GM12878 (cell line): ENCODE data around the gene HNRNPLL.

Experiments
- BACH1 ChIP-seq: fragments of 450-650 bp; IDR thresholded peaks from 2 replicates; pipeline ENCODE4 v1.6.1; 2017; ENCODE audit warnings: mild to moderate bottlenecking, borderline replicate concordance
- NFYB ChIP-seq: IDR thresholded peaks from 2 replicates; pipeline ENCODE4 v1.6.1; 2011; ENCODE audit warnings: low read depth, mild to moderate bottlenecking, low read length, improper control_type of control experiment, moderate library complexity; ENCODE audit not compliant: insufficient read depth
- POLR2A ChIP-seq: IDR thresholded peaks from 2 replicates; pipeline ENCODE4 v1.6.1; 2011; ENCODE audit warnings: low read depth, mild to moderate bottlenecking, low read length
- RAD21 ChIP-seq: IDR thresholded peaks from 2 replicates; pipeline ENCODE4 v1.6.1; 2011; ENCODE audit warnings: mild to moderate bottlenecking, low read depth, low read length, moderate library complexity; ENCODE audit not compliant: insufficient read depth
- SIN3A ChIP-seq: IDR thresholded peaks from 2 replicates; pipeline ENCODE4 v1.6.1; 2012; ENCODE audit warnings: low read depth, low read length, improper control_type of control experiment
- SREBF1 ChIP-seq: IDR thresholded peaks from 2 replicates; pipeline ENCODE4 v1.6.1; 2012; ENCODE audit warnings: mild to moderate bottlenecking, low read length
- SRF ChIP-seq, 2 experiments: IDR thresholded peaks; 2 replicates each; pipeline ENCODE4 v1.6.1; 2011; ENCODE audit warnings: low read depth in 2 of 2, low read length in 2 of 2, mild to moderate bottlenecking in 1 of 2, moderate library complexity in 1 of 2
- TAF1 ChIP-seq: IDR thresholded peaks from 2 replicates; pipeline ENCODE4 v1.6.1; 2011; ENCODE audit warnings: mild to moderate bottlenecking, low read depth, low read length, borderline replicate concordance
- TF ChIP-seq, protein P1 (sequence below): fragments of 450-650 bp; IDR thresholded peaks from 2 replicates; pipeline ENCODE4 v1.6.1; 2016; ENCODE audit warnings: mild to moderate bottlenecking, moderate library complexity, borderline replicate concordance
- TF ChIP-seq, protein P2 (sequence below): IDR thresholded peaks from 2 replicates; pipeline ENCODE4 v1.6.1; 2012; ENCODE audit warnings: low read length, inconsistent platforms
- TF ChIP-seq, protein P3 (sequence below), 3 experiments: IDR thresholded peaks in 2 of 3; conservative IDR thresholded peaks in 1 of 3; 2 replicates each; pipeline ENCODE4 v1.5.1; 2011; ENCODE audit warnings: low read depth in 3 of 3, low read length in 3 of 3, mild to moderate bottlenecking in 3 of 3, control low read depth in 2 of 3, moderate library complexity in 2 of 3, inconsistent platforms in 1 of 3, mixed read lengths in 1 of 3; ENCODE audit not compliant: control insufficient read depth in 2 of 3, insufficient read depth in 1 of 3; ENCODE audit errors: extremely low read depth in 1 of 3
- TF ChIP-seq, protein P4 (sequence below): IDR thresholded peaks from 2 replicates; pipeline ENCODE4 v1.6.1; 2011; ENCODE audit warnings: low read depth, low read length, improper control_type of control experiment, borderline replicate concordance

DNA sequence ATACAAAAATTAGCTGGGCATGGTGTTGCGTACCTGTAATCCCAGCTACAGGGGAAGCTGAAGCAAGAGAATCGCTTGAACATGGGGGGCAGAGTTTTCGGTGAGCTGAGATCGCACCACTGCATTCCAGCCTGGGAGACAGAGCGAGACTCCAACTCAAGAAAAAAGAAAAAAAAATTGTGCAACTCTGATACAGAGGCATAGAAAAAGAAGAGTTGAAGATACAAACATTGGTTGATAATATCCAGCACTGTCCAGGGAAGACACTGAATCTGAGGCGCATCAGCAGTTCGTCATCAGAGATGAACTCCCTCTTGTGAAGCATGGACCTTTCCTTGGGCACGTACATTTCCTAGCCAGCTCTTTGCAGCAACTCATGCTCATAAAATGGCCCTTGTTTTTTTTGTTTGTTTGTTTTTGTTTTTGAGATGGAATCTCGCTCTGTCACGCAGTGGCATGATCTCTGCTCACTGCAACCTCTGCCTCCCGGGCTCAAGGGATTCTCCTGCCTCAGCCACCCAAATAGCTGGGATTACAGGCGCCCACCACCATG is 46.5 kb upstream of the HNRNPLL start:
- TF ChIP-seq SREBF1 = no peak
- TF ChIP-seq, protein P1, sequence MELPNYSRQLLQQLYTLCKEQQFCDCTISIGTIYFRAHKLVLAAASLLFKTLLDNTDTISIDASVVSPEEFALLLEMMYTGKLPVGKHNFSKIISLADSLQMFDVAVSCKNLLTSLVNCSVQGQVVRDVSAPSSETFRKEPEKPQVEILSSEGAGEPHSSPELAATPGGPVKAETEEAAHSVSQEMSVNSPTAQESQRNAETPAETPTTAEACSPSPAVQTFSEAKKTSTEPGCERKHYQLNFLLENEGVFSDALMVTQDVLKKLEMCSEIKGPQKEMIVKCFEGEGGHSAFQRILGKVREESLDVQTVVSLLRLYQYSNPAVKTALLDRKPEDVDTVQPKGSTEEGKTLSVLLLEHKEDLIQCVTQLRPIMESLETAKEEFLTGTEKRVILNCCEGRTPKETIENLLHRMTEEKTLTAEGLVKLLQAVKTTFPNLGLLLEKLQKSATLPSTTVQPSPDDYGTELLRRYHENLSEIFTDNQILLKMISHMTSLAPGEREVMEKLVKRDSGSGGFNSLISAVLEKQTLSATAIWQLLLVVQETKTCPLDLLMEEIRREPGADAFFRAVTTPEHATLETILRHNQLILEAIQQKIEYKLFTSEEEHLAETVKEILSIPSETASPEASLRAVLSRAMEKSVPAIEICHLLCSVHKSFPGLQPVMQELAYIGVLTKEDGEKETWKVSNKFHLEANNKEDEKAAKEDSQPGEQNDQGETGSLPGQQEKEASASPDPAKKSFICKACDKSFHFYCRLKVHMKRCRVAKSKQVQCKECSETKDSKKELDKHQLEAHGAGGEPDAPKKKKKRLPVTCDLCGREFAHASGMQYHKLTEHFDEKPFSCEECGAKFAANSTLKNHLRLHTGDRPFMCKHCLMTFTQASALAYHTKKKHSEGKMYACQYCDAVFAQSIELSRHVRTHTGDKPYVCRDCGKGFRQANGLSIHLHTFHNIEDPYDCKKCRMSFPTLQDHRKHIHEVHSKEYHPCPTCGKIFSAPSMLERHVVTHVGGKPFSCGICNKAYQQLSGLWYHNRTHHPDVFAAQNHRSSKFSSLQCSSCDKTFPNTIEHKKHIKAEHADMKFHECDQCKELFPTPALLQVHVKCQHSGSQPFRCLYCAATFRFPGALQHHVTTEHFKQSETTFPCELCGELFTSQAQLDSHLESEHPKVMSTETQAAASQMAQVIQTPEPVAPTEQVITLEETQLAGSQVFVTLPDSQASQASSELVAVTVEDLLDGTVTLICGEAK = no peak
- no peak for TF ChIP-seq SIN3A
- TF ChIP-seq, protein P2, sequence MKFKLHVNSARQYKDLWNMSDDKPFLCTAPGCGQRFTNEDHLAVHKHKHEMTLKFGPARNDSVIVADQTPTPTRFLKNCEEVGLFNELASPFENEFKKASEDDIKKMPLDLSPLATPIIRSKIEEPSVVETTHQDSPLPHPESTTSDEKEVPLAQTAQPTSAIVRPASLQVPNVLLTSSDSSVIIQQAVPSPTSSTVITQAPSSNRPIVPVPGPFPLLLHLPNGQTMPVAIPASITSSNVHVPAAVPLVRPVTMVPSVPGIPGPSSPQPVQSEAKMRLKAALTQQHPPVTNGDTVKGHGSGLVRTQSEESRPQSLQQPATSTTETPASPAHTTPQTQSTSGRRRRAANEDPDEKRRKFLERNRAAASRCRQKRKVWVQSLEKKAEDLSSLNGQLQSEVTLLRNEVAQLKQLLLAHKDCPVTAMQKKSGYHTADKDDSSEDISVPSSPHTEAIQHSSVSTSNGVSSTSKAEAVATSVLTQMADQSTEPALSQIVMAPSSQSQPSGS = no peak
- no peak for TF ChIP-seq TAF1
- TF ChIP-seq RAD21 = no peak
- TF ChIP-seq SRF (IDR thresholded peaks at IDR 0.05; ENCODE audit: low read depth in 2 of 2, low read length in 2 of 2) = no peak
- TF ChIP-seq, protein P3, sequence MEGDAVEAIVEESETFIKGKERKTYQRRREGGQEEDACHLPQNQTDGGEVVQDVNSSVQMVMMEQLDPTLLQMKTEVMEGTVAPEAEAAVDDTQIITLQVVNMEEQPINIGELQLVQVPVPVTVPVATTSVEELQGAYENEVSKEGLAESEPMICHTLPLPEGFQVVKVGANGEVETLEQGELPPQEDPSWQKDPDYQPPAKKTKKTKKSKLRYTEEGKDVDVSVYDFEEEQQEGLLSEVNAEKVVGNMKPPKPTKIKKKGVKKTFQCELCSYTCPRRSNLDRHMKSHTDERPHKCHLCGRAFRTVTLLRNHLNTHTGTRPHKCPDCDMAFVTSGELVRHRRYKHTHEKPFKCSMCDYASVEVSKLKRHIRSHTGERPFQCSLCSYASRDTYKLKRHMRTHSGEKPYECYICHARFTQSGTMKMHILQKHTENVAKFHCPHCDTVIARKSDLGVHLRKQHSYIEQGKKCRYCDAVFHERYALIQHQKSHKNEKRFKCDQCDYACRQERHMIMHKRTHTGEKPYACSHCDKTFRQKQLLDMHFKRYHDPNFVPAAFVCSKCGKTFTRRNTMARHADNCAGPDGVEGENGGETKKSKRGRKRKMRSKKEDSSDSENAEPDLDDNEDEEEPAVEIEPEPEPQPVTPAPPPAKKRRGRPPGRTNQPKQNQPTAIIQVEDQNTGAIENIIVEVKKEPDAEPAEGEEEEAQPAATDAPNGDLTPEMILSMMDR (IDR thresholded peaks at IDR 0.05 in 2 of 3, conservative IDR thresholded peaks at IDR 0.05 in 1 of 3; ENCODE audit: control insufficient read depth in 2 of 3, extremely low read depth in 1 of 3, insufficient read depth in 1 of 3, low read depth in 3 of 3, low read length in 3 of 3) = no peak
- TF ChIP-seq POLR2A = no peak
- no peak for TF ChIP-seq BACH1
- no peak for TF ChIP-seq NFYB
- TF ChIP-seq, protein P4, sequence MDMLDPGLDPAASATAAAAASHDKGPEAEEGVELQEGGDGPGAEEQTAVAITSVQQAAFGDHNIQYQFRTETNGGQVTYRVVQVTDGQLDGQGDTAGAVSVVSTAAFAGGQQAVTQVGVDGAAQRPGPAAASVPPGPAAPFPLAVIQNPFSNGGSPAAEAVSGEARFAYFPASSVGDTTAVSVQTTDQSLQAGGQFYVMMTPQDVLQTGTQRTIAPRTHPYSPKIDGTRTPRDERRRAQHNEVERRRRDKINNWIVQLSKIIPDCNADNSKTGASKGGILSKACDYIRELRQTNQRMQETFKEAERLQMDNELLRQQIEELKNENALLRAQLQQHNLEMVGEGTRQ = no peak
